ENCODE results near the gene ZSCAN31. TPM values are rescaled to one million over a fixed set of nuclear protein-coding genes. Genes with fewer than 3 reads are reported as not detected.

ZSCAN31 gene
- total RNA-seq, 1 experiment from 2014 or later: 10.1 TPM

DNA sequence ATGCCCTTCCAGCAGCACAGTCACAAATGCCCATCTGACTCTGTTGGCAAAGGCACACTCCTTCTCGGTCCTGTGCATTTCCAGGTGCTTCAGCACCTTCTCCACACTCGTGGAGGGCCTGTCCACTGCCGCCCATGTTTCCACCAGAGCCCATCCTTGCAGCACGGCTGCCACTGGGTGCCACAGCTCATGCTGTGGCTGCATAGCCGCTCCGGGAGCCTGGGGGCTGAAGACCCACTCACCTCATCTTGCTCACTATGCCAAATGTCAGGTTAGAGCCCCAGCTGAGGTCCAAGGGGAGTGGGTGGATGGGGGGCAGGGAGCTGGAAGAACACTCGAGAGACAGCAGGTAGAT, 20.7 kb upstream of the ZSCAN31 start:
- BruUV-seq (replicated peaks): no TSS peak
- Histone ChIP-seq H3K4me3 (replicated peaks in 1 of 2; ENCODE audit: low read depth in 1 of 2, low read length in 2 of 2) (no peak overlapping the region), H3K27ac (ENCODE audit: low read depth, low read length) (peak overlapping the region; percentile 85), H3K4me2 (ENCODE audit: low read length) (peak overlapping the region; percentile 94), H3K4me1 (ENCODE audit: control insufficient read depth in 1 of 2, insufficient read depth in 2 of 2, low read length in 2 of 2) (peaks cover 32 to 49% of the 10 kb centered on the region in 2 experiments), H3K27me3 (ENCODE audit: insufficient read depth, low read length) (no peaks in the 10 kb centered on the region), H4K20me1 (ENCODE audit: insufficient read depth) (no peaks in the 10 kb centered on the region), H3K9ac (ENCODE audit: low read length) (peak overlapping the region; percentile 70), H3K9me2 (ENCODE audit: insufficient read depth) (no peaks in the 10 kb centered on the region), H3K36me3 (ENCODE audit: control insufficient read depth in 1 of 2, insufficient read depth in 2 of 2, low read length in 2 of 2) (peaks cover 3 to 4% of the 10 kb centered on the region in 2 experiments; a peak in 2 of 4 replicates), H3K79me2 (ENCODE audit: insufficient read depth, low read length) (peaks cover 50% of the 10 kb centered on the region), H2AFZ (ENCODE audit: low read depth, low read length, poor library complexity, severe bottlenecking) (no peak overlapping the region), H3K9me3 (ENCODE audit: control insufficient read depth in 1 of 2, insufficient read depth in 1 of 2, low read depth in 1 of 2, low read length in 2 of 2) (no peaks in the 10 kb centered on the region)
- DNase-seq (ENCODE audit: low read depth, low spot score): no peak
- ChIA-PET POLR2A (interaction anchor here (0.9 to 2.8 kb wide), 9 partner anchors 14 to 518 kb away, joined by 3 to 14 read pairs (median 4); partner anchors contain the start of gene ZKSCAN8), CTCF (interaction anchor here (0.6 to 2.7 kb wide), 15 partner anchors 14 to 519 kb away, joined by 3 to 20 read pairs (median 4); partner anchors contain the start of genes ZKSCAN4 and ZKSCAN8), RAD21 (ENCODE audit: low non-redundant PET in 1 of 2, low total read pairs in 2 of 2, uncharacterized antibody in 2 of 2, unreplicated experiment in 2 of 2) (interaction anchor here (1.3 to 1.7 kb wide), 3 partner anchors 104 to 215 kb away, joined by 3 to 4 read pairs (median 3); partner anchors contain the start of genes ZKSCAN8 (in 2 of the 2) and ZKSCAN4 (in 1 of the 2))
- intact Hi-C loops (cut with micrococcal nuclease): loop anchor here (1.0 to 10.0 kb wide), 5 partner anchors 104 to 452 kb away; partner anchors contain the start of genes ZKSCAN4 and ZKSCAN8
- no peak for TF ChIP-seq JUND (IDR thresholded peaks at IDR 0.05)
- no peak for TF ChIP-seq REST (IDR thresholded peaks at IDR 0.05; ENCODE audit: low read depth)
- ATAC-seq: no peak
